Thyroid gland (tissue), 4 donors: ENCODE measurements around the gene BMPR1B. TPM values are rescaled to one million over a fixed set of nuclear protein-coding genes. Genes with fewer than 3 reads are reported as not detected.
"Not testable (repeated sequence)": the region's sequence is repeated elsewhere in the genome, so short reads cannot be mapped to it uniquely, and the experiment has no call there.

Experiments used
- DNase-seq, 2 donors: peaks; one replicate each; pipeline ENCODE4 v3.0.0-alpha.2; 2019
- H3K27ac ChIP-seq, 3 donors: fragments of 200-600 bp; sonication (generic); 1 replicate in 2 of 3; 2 replicates in 1 of 3; pipeline ENCODE4 v1.5.1; 2016 to 2019; ENCODE audit warnings: mild to moderate bottlenecking in 1 of 3, moderate library complexity in 1 of 3
- H3K27me3 ChIP-seq: fragments of 200-600 bp; sonication (generic); one replicate; pipeline ENCODE4 v1.5.1; 2019
- H3K36me3 ChIP-seq, 2 donors: fragments of 200-600 bp; sonication (generic); one replicate each; pipeline ENCODE4 v1.5.1; 2016 to 2019
- H3K4me1 ChIP-seq, 2 donors: fragments of 200-600 bp; sonication (generic); one replicate each; pipeline ENCODE4 v1.5.1; 2017 to 2019
- H3K4me3 ChIP-seq, 3 donors: fragments of 200-600 bp; sonication (generic); replicated peaks in 1 of 3; 1 replicate in 2 of 3; 2 replicates in 1 of 3; pipeline ENCODE4 v1.5.1; 2016; ENCODE audit warnings: mild to moderate bottlenecking in 1 of 3
- H3K9me3 ChIP-seq: fragments of 200-600 bp; sonication (generic); one replicate; pipeline ENCODE4 v1.5.1; 2017
- CTCF ChIP-seq, 6 experiments: fragments of 200-600 bp in 3 of 6; fragments of 450-650 bp in 3 of 6; sonication (generic) in 3 of 6; IDR thresholded peaks; one replicate each; pipeline ENCODE4 v1.5.1; 2016 to 2019; ENCODE audit warnings: antibody characterized with exemption in 6 of 6, mild to moderate bottlenecking in 2 of 6, inconsistent platforms in 1 of 6, moderate library complexity in 1 of 6
- POLR2A ChIP-seq, 2 donors: fragments of 450-650 bp; IDR thresholded peaks; one replicate each; pipeline ENCODE4 v1.6.1; 2017; ENCODE audit warnings: antibody characterized with exemption in 2 of 2, mild to moderate bottlenecking in 2 of 2, moderate library complexity in 1 of 2
- WGBS, 2 donors: methylation state at CpG; one replicate each; pipeline ENCODE4 v1.1.5; 2017; 5-methylcytosine and 5-hydroxymethylcytosine counted together
- intact Hi-C: fragments of 100-400 bp; cut with DNase I; formaldehyde crosslinking; loops from one replicate; pipeline ENCODE4 v1.15.1; 2023
- total RNA-seq, 4 donors: library from RNA; depleted of rRNA; stranded (reverse); fragments of >200 nt; gene quantifications; one replicate each; pipeline ENCODE4 v1.2.3, GENCODE V29; 2016

The BMPR1B gene
- total RNA-seq, 4 donors from 2014 or later: 0.49 to 0.89 (median 0.76) TPM

GRCh38 chr4:94826206-94826605 is 68.5 kb downstream of the BMPR1B start:
- intact Hi-C loops: no loop called here
- no peaks in the 10 kb centered on the region for H3K4me1 ChIP-seq
- H3K9me3 ChIP-seq: no peaks in the 10 kb centered on the region
- no peaks in the 10 kb centered on the region for H3K27me3 ChIP-seq
- TF ChIP-seq POLR2A (IDR thresholded peaks at IDR 0.05) (no peak), CTCF (IDR thresholded peaks at IDR 0.05) (no peak)
- DNase-seq: no peak
- WGBS, 2 donors: 47 to 57% methylated on average over 5 of the region's 5 CpGs
- no peak overlapping the region for H3K27ac ChIP-seq
- H3K36me3 ChIP-seq: no peaks in the 10 kb centered on the region
- no peak overlapping the region for H3K4me3 ChIP-seq

- Histone ChIP-seq H3K4me3 (no peak overlapping the region), H3K36me3 (no peaks in the 10 kb centered on the region), H3K27ac (no peak overlapping the region), H3K4me1 (no peaks in the 10 kb centered on the region), H3K9me3 (no peaks in the 10 kb centered on the region), H3K27me3 (no peaks in the 10 kb centered on the region)
- no peak for DNase-seq
- intact Hi-C loops: no loop called here
- WGBS, 2 donors: 82 to 87% methylated on average over 5 of the region's 5 CpGs
- no peak for TF ChIP-seq POLR2A (IDR thresholded peaks at IDR 0.05)
- no peak for TF ChIP-seq CTCF (IDR thresholded peaks at IDR 0.05)
Measured at GRCh38 chr4:94827481-94828110, 69.8 kb downstream of the BMPR1B start.

GRCh38 chr4:94828882-94829281 is 71.1 kb downstream of the BMPR1B start:
- H3K9me3 ChIP-seq: no peaks in the 10 kb centered on the region
- H3K27ac ChIP-seq: no peak overlapping the region
- intact Hi-C loops: no loop called here
- DNase-seq: no peak
- WGBS, 2 donors: 93 to 94% methylated on average over 1 of the region's 1 CpG
- H3K36me3 ChIP-seq: no peaks in the 10 kb centered on the region
- no peak overlapping the region for H3K4me3 ChIP-seq
- H3K4me1 ChIP-seq: no peaks in the 10 kb centered on the region
- no peaks in the 10 kb centered on the region for H3K27me3 ChIP-seq
- TF ChIP-seq CTCF (IDR thresholded peaks at IDR 0.05) (no peak), POLR2A (IDR thresholded peaks at IDR 0.05) (no peak)

- DNase-seq: no peak
- WGBS, 2 donors: 93 to 94% methylated on average over 2 of the region's 2 CpGs
- Histone ChIP-seq H3K27ac (no peak overlapping the region), H3K4me3 (no peak overlapping the region), H3K27me3 (no peaks in the 10 kb centered on the region), H3K9me3 (no peaks in the 10 kb centered on the region), H3K36me3 (no peaks in the 10 kb centered on the region), H3K4me1 (no peaks in the 10 kb centered on the region)
- TF ChIP-seq CTCF (IDR thresholded peaks at IDR 0.05) (no peak), POLR2A (IDR thresholded peaks at IDR 0.05) (no peak)
- intact Hi-C loops: no loop called here
Measured at GRCh38 chr4:94831607-94832006, 73.9 kb downstream of the BMPR1B start.

GRCh38 chr4:94832329-94832728 is 74.6 kb downstream of the BMPR1B start:
- H3K9me3 ChIP-seq, H3K4me3 ChIP-seq, H3K27me3 ChIP-seq, DNase-seq, intact Hi-C loops, H3K27ac ChIP-seq, H3K4me1 ChIP-seq, H3K36me3 ChIP-seq: not testable (repeated sequence)
- 69 to 82% methylated on average over 5 of the region's 5 CpGs for WGBS, 2 donors
